Fibroblast of villous mesenchyme (primary cell): ENCODE data around the gene GNL2. TPM values are rescaled to one million over a fixed set of nuclear protein-coding genes. Genes with fewer than 3 reads are reported as not detected.
"Not testable (repeated sequence)": the region's sequence is repeated elsewhere in the genome, so short reads cannot be mapped to it uniquely, and the experiment has no call there.

ENCODE experiments used
- DNase-seq: peaks from one replicate; pipeline ENCODE4 v3.0.0-alpha.2; 2010; ENCODE audit warnings: low read depth
- H3K4me3 ChIP-seq: 2 replicates; pipeline ENCODE4 v1.5.1; 2011; ENCODE audit warnings: low read depth, mild to moderate bottlenecking, low read length
- CTCF ChIP-seq: IDR thresholded peaks from 2 replicates; pipeline ENCODE4 v1.5.1; 2012; ENCODE audit warnings: low read depth, mild to moderate bottlenecking, low read length; ENCODE audit not compliant: insufficient read depth
- total RNA-seq: library from RNA; depleted of rRNA; stranded (reverse); fragments of >200 nt; gene quantifications from 2 replicates; pipeline ENCODE4 v1.2.3, GENCODE V29; 2012

GNL2 gene
- total RNA-seq, 1 donor: 77.7 TPM

- H3K4me3 ChIP-seq: no peak overlapping the region
- no peak for DNase-seq
- no peak for TF ChIP-seq CTCF
Observed at GRCh38 chr1:37545019-37545418, 50.7 kb downstream of the GNL2 start.

GRCh38 chr1:37544530-37544929 is 51.2 kb downstream of the GNL2 start:
- no peak overlapping the region for H3K4me3 ChIP-seq
- TF ChIP-seq CTCF: no peak
- no peak for DNase-seq

GRCh38 chr1:37540036-37540785 is 55.5 kb downstream of the GNL2 start:
- no peak for TF ChIP-seq CTCF
- H3K4me3 ChIP-seq: no peak overlapping the region
- DNase-seq: no peak

GRCh38 chr1:37539154-37539553 is 56.6 kb downstream of the GNL2 start:
- not testable (repeated sequence) for H3K4me3 ChIP-seq, DNase-seq

GRCh38 chr1:37537378-37537777 is 58.4 kb downstream of the GNL2 start:
- no peak for TF ChIP-seq CTCF
- peak; percentile 80 for DNase-seq

GRCh38 chr1:37533317-37534093 is 62.2 kb downstream of the GNL2 start:
- DNase-seq: no peak
- no peak for TF ChIP-seq CTCF
- H3K4me3 ChIP-seq: no peak overlapping the region

More at GRCh38 chr1:37537378-37537777, 58.4 kb downstream of the GNL2 start:
- no peak overlapping the region for H3K4me3 ChIP-seq

GRCh38 chr1:37532418-37533156 is 63.1 kb downstream of the GNL2 start:
- not testable (repeated sequence) for DNase-seq

GRCh38 chr1:37529888-37530287 is 65.8 kb downstream of the GNL2 start:
- DNase-seq, H3K4me3 ChIP-seq: not testable (repeated sequence)

More at GRCh38 chr1:37532418-37533156, 63.1 kb downstream of the GNL2 start:
- not testable (repeated sequence) for H3K4me3 ChIP-seq
